ENCODE measurements around the gene LILRB2. TPM values are rescaled to one million over a fixed set of nuclear protein-coding genes. Genes with fewer than 3 reads are reported as not detected.

The LILRB2 gene
- polyA plus RNA-seq, 1 experiment, result not detected

DNA sequence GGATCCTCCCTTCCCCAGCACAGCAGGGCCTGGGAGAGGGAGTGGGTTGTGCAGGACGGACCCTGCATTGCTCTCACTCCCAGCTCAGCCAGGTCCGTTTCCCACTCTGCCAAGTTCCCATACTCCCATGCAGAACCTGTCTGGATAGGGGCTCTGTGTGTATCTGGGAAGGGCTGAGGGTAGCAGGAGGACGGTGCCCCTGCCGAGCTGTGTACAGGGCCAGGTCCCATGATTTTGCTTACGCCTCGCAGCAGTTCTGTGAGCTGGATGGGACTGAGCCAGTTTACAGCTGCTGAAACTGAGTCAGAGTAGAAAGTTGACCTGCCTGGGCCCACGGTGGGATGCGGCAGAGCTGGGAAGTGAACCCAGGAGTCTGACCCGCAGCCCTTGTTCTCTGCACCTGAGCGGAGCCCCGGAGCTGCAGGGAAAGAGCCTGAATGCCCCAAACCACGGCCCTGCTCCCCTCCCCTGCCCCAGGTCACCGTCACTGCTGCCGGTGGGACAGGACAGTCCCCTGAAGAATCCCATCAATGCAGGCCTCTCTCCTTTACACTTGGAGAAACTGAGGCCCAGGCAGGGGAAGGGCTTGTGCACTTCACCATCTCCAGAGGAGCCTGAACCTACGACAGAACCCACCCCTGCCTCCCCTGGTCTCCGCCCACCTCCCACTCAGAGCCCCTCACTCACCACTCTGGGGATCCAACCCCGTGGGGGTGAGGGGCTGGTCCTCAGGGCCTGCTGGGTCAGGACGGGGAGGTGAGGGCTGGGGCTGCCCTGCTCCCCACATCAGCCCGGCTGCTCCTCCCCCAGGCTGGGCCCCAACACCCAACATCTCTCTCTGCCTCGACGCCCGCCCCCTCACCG lies 27.3 kb downstream of the LILRB2 start:
- DNase-seq (ENCODE audit: low read depth), result no peak
- TF ChIP-seq, protein P1, sequence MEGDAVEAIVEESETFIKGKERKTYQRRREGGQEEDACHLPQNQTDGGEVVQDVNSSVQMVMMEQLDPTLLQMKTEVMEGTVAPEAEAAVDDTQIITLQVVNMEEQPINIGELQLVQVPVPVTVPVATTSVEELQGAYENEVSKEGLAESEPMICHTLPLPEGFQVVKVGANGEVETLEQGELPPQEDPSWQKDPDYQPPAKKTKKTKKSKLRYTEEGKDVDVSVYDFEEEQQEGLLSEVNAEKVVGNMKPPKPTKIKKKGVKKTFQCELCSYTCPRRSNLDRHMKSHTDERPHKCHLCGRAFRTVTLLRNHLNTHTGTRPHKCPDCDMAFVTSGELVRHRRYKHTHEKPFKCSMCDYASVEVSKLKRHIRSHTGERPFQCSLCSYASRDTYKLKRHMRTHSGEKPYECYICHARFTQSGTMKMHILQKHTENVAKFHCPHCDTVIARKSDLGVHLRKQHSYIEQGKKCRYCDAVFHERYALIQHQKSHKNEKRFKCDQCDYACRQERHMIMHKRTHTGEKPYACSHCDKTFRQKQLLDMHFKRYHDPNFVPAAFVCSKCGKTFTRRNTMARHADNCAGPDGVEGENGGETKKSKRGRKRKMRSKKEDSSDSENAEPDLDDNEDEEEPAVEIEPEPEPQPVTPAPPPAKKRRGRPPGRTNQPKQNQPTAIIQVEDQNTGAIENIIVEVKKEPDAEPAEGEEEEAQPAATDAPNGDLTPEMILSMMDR (IDR thresholded peaks at IDR 0.05; ENCODE audit: insufficient read depth, low read depth, low read length), result no peak
- ChIA-PET POLR2A (no interaction called here), CTCF (interaction anchor here (0.6 to 0.9 kb wide), 2 partner anchors 13 to 432 kb away, joined by 3 to 4 read pairs; no protein-coding TSS in a partner anchor)
- H3K27me3 ChIP-seq (ENCODE audit: control insufficient read depth, insufficient read depth, low read length), result peaks cover 8% of the 10 kb centered on the region
- no peak overlapping the region for H3K4me3 ChIP-seq (ENCODE audit: low read depth, low read length)
- H3K36me3 ChIP-seq (ENCODE audit: control insufficient read depth, insufficient read depth, low read length), result no peaks in the 10 kb centered on the region

DNA sequence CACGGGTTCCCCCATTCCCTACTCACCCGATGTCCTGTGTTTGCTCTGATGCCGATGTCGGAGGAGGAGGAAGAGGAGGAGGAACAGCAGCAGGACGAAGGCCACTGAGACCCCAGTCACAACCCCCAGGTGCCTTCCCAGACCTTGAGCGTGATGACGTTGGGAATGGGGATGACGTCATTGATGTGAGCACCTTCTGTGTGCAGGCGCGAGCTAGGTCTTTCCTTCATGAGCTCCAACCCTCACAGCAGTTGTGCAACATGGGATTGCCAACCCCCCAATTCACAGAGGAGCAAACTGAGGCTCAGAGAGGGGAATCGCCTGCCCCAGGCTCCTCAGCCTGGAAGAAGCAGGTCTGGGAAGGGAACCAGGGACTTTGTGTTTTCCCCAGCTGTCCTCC lies 28.1 kb downstream of the LILRB2 start:
- Histone ChIP-seq H3K27me3 (ENCODE audit: control insufficient read depth, insufficient read depth, low read length) (peaks cover 8% of the 10 kb centered on the region), H3K4me3 (ENCODE audit: low read depth, low read length) (no peak overlapping the region), H3K36me3 (ENCODE audit: control insufficient read depth, insufficient read depth, low read length) (no peaks in the 10 kb centered on the region)
- TF ChIP-seq, protein P1 (IDR thresholded peaks at IDR 0.05; ENCODE audit: insufficient read depth, low read depth, low read length), result no peak
- no peak for DNase-seq (ENCODE audit: low read depth)
- ChIA-PET CTCF (interaction anchor here (0.6 to 0.9 kb wide), 2 partner anchors 13 to 431 kb away, joined by 3 to 4 read pairs; no protein-coding TSS in a partner anchor), POLR2A (no interaction called here)

DNA sequence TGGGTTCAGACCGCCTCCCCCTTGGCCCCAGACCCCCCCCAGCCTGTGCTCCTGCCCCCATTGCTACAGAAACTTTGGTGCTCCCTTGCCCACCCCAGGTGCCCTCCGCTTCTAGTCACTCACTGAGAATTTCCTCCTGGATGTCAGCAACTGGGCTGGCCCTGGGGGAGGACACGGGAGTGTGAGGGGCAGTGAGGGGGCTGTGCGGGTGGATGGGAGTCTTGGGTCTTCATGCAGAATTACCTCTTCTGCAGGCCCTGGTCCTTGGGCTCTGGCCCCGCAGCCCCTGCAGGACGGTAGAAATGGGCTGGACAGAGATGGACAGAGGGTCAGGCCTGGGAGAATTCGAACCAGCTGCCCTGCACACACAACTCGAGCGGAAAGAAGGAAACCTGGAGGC lies 28.7 kb downstream of the LILRB2 start:
- CTCF ChIA-PET, result interaction anchor here (0.9 kb wide), 1 partner anchor 14 kb away, joined by 3 read pairs; no protein-coding TSS in a partner anchor
- POLR2A ChIA-PET, result no interaction called here
- H3K36me3 ChIP-seq (ENCODE audit: control insufficient read depth, insufficient read depth, low read length), result no peaks in the 10 kb centered on the region
- TF ChIP-seq, protein P1 (IDR thresholded peaks at IDR 0.05; ENCODE audit: insufficient read depth, low read depth, low read length), result no peak
- no peak for DNase-seq (ENCODE audit: low read depth)
- H3K4me3 ChIP-seq (ENCODE audit: low read depth, low read length), result no peak overlapping the region
- H3K27me3 ChIP-seq (ENCODE audit: control insufficient read depth, insufficient read depth, low read length), result peaks cover 8% of the 10 kb centered on the region

DNA sequence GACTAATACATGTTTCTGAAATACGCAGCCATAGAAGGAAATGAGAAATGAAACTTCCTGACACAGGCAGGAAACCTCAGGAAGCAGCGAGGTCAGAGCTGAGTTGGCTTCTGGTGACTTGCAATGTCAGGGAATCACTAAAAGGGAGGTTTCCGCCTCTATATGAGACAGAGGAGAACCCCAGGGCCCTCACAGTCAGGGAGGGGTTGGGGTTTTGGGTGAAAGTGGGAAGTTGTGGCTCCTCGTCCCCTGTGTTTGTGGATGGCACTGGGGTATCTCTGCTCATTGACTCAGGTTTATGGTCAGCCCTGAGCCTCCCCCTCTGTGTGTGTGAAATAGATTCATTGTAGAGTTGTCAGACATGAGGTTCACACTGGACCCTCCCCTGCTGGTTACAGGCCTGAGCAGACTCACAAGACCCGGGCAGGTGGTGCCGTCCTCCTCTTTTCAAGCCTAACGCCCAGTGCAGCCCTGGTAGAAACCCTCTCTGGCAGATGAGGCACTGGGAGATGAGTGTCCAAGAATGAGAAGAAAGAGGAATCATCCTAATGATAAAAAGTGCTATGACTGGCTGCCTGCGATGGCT lies 32.8 kb downstream of the LILRB2 start:
- TF ChIP-seq, protein P1 (IDR thresholded peaks at IDR 0.05; ENCODE audit: insufficient read depth, low read depth, low read length), result no peak
- ChIA-PET CTCF (interaction anchor here (0.6 kb wide), 1 partner anchor 18 kb away, joined by 3 read pairs; no protein-coding TSS in a partner anchor), POLR2A (no interaction called here)
- Histone ChIP-seq H3K4me3 (ENCODE audit: low read depth, low read length) (no peak overlapping the region), H3K27me3 (ENCODE audit: control insufficient read depth, insufficient read depth, low read length) (peaks cover 4% of the 10 kb centered on the region), H3K36me3 (ENCODE audit: control insufficient read depth, insufficient read depth, low read length) (no peaks in the 10 kb centered on the region)
- no peak for DNase-seq (ENCODE audit: low read depth)
